Measurements from ENCODE around the gene AHCYL2.

GRCh38 chr7:129368389-129368986 is 143.7 kb downstream of the AHCYL2 start:
- TF ChIP-seq POLR2AphosphoS5 (IDR thresholded peaks at IDR 0.05; ENCODE audit: low read depth, low read length) (no peak), REST (IDR thresholded peaks at IDR 0.05; ENCODE audit: insufficient read depth in 1 of 2, low read depth in 2 of 2, low read length in 2 of 2) (no peak), TAF1 (IDR thresholded peaks at IDR 0.05; ENCODE audit: borderline replicate concordance, insufficient read depth, low read length) (no peak)

All from PFSK-1 (cell line).